Eye (tissue), 1 donor: ENCODE data around the gene MAP4K3.
A peak's percentile ranks its signal among the peaks of the same experiment; 100 is the strongest.
"Not testable (repeated sequence)": the region's sequence is repeated elsewhere in the genome, so short reads cannot be mapped to it uniquely, and the experiment has no call there.

ENCODE experiments used
- DNase-seq: peaks from one replicate; pipeline ENCODE4 v3.0.0-alpha.2; 2015

MAP4K3 gene

DNA sequence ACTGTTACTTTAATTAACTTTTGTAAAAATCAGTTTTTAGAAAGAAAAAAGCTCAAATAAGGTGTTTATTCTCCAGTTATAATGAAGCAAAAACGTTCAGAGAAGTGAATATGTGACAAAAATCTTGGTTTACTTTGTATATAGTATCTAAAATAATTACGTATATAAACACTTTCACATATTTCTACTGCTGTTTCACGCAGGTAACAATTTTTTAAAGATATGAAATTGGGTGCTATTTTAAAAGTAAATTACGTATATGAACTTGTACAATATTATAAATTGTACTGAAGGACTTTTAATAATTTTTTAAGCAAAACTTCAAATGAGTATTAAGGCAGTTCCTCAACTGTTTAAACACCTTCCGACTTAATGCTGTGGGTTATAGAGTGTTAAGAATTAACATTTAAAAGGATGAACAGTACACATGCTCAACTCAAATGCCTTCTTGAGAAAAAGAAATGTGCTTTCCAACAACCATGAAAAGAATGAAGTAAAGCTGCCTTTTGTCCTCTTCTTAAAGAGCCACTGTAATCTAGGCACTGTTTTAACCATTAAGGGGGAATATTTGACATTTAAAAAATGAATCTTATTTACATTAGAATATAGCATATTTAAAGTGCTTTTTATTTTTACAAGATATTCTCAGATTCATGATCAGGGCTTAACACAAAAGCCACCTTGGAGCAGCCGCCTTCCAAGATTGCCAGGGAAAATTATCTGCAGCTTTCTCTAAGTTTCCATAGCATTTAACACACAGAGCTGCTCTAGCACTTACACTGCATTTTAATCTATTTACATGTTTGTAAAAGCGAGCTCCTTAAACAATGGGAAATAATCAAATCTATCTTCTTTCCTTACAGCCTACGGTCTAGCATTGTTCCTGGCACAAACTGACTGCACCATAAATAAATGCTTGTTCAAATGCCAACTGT is 136.8 kb downstream of the MAP4K3 start:
- no peak for DNase-seq

DNA sequence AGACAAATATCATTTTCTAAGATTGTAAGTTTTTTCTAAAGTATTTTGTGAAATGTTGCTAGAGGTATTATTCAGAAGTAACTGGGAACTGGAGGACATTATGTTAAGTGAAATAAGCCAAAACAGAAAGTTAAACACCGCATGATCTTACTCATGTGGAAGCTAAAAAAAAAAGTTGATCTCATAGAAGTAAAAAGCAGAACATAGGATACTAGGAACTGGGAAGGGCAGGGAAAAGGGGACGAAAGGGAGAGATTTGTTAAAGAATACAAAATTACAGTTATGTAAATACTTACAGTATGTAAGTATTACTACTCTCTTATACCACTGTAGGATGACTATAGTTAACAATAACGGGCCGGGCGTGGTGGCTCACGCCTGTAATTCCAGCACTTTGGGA is 146.7 kb downstream of the MAP4K3 start:
- no peak for DNase-seq

DNA sequence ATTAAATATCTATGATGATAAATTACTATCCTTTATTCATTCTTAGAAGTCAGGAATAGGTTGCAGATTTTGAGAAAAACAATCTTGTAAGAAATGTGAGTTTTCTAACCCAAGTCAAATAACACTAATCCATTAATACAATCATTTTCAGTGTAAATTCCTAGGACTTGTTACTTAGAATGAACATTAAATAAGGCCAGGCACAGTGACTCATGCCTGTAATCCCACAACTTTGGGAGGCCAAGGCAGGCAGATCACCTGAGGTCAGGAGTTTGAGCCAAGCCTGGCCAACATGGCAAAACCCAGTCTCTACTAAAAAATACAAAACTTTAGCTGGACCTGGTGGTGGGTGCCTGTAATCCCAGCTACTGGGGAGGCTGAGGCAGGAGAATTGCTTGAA is 147.5 kb downstream of the MAP4K3 start:
- DNase-seq = no peak

DNA sequence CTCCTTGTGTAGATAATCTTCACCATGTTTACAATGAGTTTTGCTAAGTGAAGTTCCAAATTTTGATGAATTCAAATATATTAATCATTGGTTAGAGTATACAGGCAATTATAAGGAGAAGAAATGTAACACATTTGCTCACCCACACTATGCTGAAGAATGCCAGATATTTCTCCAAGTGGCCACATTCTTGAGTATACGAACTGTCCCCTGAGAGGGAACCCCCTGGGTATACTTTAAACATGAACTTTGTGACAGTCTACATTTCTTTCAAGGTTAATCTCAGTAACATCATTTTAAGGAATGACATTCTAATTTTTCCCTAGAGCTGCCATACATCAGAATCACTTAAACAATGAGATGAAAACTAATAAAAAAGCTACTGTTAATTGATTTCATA is 153.5 kb downstream of the MAP4K3 start:
- DNase-seq = no peak

DNA sequence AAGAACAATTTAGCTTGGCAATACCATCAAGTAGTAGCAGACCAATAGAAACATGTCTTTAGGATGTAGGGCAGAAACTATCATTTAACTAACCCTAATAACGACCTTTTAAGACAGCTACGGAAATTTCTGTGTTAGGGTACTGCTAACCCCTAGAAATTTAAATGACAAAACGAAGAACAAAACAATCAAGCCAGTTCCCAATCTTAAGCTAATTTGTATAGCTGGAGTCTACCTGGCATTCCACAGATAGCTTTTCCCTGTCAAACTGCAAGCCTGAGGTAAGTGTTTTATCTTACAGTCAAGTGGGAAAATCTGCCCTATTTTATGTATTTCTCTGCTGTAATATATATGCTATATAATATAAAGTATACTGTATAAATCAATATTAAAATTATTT is 155.7 kb downstream of the MAP4K3 start:
- no peak for DNase-seq

DNA sequence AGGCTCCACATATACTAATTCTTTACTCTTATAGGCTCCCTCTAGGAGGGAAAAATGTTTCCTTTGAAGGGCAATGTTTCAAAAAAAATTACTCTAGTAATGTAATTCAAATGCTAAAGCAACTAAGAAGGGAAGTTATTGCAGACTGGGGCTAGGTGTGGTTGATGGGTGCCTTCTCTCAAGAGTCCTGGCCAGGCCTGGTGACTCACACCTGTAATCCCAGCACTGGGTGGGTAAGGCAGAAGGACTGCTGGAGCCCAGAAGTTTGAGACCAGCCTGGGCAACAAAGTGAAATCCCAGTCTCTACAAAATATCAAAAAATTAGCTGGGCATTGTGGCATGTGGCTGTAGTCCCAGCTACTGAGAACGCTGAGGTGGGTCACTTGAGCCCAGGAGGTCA is 162.1 kb downstream of the MAP4K3 start:
- DNase-seq = no peak

DNA sequence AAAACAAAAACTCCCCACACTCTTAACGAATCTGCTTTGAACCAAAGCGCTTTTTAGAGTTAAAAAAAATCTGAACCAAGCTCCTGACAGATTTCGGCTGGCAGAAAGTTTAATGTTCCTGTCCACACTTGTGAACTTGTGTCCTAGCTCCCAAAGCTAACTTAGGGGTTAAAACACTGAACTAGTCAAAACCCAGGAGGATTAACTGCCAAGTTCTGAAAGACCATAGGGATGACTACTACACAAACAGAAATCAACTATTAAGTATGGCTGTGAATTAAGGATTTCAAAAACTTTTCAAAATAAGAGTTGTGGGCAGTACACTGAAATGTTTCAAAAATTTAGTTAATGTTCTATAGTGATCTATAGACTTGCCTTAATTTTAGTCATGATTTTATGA is 167.1 kb downstream of the MAP4K3 start:
- no peak for DNase-seq

DNA sequence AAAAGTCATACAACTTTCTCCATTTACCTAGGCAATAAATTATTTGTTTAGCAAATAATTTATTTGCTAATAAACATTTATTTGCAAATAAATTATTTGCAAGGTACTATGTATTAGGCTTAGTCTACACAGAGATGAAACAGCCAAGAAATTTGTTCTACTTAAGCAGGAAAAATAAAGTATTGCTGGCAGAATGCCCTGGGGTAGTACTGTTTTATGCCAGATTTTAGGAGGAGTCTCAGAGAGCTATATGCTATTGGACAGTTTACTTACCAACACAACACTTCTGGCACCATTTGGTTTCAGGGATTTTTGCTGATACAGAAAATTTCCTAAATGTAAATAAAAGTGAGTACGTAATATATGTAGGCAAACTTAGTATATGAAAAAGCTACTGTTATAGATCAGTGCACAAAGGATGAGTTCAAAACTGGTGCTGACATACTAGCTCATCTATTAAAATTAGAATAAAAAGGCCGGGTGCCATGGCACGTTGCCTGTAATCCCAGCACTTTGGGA is 170.1 kb downstream of the MAP4K3 start:
- no peak for DNase-seq

DNA sequence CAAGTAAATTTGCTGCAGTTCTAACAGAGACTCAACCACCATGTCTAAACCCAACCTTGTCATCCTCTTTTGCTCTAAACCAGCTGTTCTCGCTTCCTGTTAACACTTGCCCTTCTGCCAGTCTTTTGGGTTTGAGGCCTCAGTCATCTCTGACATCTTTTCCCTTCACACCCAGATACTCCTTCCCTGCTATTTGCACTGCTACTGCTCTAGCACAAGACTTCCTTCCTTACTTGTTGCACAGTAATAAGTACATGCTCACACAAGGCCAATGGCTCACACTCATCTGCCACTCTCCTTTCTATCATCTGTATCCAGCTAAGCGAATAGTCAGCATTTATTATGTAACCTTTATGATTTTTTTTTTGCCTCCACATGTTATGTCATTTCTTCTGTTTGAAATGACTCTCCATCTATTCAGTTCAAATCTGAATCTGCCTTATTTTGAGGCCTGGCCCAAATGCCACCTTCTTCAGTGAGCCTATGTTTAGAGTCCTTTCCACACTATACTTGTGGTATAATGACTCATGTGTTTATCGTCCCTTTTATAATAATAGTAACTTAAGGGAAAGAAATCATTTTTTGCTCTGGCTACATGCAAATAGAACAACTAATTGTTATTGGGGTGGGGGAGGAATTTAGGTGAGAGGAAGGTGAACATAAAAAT is 170.8 kb downstream of the MAP4K3 start:
- DNase-seq = no peak

DNA sequence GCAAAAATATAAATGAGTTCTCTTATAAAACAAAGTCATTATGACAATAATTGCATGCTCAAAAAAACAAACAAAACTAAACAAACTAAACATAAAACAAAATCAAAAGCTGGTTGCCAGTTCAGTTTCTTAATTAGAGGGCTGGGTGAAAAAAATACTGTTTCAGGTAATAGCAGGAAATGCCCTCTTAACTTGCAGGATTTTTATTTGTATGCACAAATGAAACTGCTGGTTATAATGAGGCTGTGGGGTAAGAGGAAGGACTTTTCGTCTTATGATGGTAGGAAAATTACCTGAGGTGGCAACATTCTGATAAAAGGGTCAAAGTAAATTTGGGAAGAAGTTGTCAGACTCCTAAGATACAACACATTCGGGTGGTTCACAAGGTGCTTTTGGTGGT is 171.8 kb downstream of the MAP4K3 start:
- no peak for DNase-seq

DNA sequence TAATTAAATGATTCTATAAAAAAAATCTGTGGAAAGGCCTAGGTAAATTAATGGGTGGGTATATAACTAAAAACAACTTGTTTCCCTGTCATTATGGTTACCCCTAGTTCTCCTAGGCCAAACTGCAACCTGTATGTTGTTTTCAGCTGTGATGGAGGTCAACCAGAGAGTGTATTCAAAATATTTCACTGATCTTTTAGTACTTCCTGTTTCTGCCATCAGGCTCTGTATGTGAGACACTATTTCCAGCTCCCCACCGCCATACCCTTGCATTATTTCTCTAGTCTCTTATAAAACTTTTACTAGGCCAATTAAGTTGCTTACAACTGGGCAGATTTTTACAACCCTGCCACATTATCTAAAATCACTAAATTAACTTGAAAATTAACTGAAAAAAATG is 172.4 kb downstream of the MAP4K3 start:
- no peak for DNase-seq

DNA sequence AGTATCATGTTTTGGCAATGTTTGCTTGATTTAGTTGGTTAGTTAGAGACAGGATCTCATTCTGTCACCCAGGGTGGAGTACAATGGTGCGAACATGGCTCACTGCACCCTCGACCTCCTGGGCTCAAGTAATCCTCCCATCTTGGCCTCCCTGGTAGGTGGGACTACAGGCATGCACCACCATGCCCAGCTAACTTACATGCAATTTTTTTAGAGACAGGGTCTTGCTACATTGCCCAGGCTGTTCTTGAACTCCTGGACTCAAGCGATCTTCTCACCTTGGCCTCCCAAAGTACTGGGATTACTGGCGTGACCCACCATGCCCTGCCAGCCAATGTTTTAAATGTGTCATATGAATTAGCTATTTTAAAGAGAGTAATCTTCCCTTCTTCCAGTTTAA is 177.0 kb downstream of the MAP4K3 start:
- no peak for DNase-seq

DNA sequence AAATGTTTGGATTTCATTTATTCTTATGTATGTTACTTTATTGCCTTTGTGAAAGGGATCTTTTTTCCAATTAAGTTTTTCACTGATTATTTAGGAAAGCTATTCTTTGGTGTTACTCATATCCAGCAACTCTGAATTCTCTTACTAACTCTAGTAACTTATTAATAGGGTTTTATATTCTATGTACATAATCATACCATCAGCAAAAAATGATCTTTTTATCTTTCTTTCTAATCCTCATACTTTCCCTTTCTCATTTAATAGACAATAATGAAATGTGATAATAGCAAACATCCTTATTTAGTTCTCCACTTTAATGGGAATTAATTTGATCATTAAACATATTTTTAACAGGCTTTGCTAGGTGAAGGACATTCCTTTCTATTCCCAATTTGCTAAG is 181.0 kb downstream of the MAP4K3 start:
- no peak for DNase-seq

DNA sequence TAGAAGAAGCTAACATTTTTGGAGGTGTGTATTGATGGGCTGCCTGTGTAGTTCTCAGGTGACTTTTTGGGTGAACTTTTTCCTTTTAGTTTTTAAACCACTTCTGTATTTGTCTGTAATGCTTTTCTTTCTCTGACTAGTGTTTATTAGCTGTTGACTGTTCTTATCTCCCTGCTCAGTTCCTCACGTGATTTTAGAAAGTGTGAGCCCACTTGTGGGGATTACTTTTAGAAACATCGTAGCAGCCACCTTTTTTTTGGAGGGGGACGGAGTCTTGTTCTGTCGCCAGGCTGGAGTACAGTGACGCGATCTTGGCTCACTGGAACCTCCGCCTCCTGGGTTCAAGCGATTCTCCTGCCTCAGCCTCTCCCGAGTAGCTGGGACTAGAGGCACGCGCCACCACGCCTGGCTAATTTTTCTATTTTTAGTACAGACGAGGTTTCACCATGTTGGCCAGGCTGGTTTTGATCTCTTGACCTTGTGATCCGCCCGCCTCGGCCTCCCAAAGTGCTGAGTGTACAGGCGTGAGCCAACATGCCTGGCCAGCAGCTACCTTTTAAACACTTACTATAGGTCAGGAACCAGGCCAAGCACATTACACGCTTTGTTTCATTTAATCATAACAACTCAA is 184.1 kb downstream of the MAP4K3 start:
- no peak for DNase-seq

DNA sequence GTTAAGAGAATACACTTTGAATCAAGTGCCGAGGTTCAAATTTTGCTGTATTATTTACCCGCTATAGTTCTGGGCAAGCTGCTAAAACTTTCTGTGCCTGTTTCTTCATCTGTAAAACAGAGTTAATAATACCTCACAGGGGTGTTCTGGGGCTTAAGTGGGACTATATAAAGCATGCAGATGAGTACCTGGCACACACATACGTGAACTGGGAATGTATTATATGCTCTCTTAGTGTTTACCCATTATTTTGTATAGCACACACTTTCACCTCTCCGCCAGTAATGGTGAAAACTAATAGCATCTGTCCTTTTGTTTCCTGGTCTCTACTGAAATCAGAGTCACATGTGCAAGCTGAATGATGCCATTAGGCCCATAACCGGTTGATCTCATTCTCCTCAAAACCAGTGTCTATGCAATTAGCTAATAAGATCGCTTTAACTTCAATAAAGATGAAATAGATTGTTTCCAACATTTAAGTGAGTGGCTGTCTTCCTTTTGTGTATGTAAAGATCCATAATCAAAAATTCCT is 189.5 kb downstream of the MAP4K3 start:
- DNase-seq = no peak

DNA sequence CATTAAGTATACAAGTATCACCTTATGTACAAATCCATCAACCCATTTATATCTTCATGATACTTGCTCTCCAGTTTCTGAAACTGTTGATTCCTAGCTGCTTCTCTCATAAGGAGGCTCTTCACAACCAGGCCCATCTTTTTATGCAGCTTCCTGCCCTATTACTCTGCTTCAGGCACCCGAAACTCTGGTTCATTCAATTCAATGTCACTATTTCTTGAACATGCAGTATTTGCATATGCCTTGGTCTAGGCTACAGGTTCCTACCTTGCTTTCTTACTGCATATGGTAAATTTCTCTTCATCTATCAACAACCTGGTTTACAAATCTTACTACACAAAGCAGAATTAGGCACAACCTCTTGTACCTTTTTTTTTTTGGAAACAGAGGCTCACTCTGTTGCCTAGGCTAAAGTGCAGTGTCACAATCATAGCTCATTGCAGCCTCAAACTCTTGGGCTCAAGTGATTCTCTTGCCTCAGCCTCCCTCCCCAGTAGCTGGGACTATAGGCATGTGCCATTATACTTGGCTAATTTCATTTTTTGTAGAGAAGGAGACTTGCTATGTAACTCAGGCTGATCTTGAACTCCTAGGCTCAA is 190.6 kb downstream of the MAP4K3 start:
- DNase-seq = no peak

DNA sequence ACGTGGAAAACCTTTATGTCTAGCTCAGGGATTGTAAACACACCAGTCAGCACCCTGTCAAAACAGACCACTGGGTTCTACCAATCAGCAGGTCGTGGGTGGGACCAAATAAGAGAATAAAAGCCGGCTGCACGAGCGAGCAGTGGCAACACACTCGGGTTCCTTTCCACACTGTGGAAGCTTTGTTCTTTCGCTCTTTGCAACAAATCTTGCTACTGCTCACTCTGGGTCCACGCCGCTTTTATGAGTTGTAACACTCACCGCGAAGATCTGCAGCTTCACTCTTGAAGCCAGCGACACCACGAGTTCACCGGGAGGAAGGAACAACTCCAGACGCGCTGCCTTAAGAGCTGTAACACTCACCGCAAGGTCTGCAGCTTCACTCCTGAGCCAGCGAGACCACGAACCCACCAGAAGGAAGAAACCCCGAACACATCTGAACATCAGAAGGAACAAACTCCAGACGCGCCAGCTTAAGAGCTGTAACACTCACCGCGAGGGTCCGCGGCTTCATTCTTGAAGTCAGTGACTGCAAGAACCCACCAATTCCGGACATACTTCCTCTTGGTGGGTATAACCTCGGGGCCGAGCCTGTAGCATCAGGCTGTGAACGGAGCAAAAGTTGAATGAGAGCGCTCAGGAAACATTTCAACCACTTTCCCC is 192.0 kb downstream of the MAP4K3 start:
- not testable (repeated sequence) for DNase-seq

DNA sequence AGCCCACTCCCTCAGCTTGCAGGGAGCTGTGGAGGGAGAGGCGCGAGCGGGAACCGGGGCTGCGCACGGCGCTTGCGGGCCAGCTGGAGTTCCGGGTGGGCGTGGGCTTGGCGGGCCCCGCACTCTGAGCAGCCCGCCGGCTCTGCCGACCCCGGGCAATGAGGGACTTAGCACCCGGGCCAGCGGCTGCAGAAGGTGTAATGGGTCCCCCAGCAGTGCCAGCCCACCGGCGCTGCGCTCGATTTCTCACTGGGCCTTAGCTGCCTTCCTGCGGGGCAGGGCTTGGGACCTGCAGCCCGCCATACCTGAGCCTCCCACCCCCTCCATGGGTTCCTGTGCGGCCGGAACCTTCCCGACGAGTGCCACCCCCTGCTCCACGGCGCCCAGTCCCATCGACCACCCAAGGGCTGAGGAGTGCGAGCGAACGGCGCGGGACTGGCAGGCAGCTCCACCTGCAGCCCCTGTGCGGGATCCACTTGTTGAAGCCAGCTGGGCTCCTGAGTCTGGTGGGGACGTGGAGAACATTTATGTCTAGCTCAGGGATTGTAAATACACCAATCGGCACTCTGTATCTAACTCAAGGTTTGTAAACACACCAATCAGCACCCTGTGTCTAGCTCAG is 192.7 kb downstream of the MAP4K3 start:
- not testable (repeated sequence) for DNase-seq

DNA sequence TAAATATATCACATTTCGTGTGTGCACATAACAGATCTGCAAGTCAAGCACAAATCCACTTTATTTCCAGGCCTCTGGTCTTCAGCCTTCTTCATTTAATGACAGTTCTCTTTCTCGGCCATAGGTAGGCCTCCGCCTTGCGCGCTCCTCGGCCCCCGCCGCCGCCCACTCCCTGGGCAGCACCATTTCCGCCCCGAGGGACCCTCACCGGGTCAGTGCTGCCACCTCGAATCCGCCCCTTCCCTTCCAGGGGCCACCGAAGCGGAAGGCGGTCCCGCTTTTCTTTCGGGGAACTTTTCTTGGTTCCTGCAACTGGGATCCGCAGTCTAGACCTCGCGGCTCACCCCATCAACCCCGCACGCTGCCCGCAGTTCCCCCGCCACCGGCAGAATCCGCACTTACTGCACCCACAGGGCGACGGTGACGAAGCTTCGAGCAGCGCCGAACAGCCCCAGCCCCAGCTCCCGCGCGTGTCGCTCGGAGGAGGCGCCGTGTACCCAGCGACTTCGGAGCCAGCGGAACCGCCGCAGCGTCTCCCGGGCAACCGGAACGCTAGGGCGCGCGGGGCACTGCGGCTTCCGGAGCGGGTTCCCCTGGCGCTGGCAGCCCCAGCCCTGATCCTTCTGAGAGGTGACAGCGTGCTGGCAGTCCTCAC is 193.5 kb downstream of the MAP4K3 start, which contains the start of gene CDKL4:
Gene CDKL4 (minus strand): TSS at position 502 of the 655 bp plus-strand sequence.
- DNase-seq = peak; percentile 15

DNA sequence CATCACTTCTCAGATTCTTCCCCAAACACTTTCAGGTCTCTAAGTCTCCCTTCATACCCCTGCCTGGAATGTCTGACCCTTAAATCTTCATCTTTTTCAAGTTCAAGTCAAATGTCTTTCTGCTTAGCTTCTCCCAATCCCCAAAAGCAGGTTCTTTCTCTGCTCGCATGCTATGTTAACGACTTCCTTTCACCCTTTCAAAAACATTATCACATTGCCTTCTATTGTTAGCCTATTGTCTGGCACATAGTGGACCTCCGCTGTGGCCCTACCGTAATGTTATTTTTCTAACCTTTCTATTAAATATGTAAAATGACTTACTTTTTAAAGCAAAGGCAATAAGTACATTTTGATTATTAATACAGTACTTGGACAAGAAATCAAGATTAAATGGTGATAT is 195.5 kb downstream of the MAP4K3 start:
- no peak for DNase-seq

DNA sequence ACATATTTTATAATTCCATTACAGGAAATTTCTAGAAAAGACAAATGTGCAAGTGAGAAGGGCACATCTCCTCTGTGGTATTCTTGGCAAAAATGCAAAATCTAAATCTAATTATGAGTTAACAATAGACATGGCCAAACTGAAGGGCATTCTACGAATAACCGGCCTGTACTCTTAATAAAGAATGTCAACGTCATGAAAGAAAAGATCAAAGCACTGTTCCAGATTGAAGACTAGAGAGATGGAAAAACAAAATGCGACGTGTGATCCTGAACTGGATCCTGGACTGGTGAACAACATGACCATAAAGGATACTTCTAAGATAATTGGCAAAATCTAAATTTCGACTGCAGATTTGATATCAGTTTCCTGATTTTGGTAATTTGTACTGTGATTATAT is 196.3 kb downstream of the MAP4K3 start:
- no peak for DNase-seq
